Hippocampal formation (tissue), 2 donors: ENCODE measurements around the gene GLIPR1L1.
A peak's percentile ranks its signal among the peaks of the same experiment; 100 is the strongest.
"Not testable (repeated sequence)": the region's sequence is repeated elsewhere in the genome, so short reads cannot be mapped to it uniquely, and the experiment has no call there.

Source experiments
- DNase-seq, 2 donors: peaks; one replicate each; lab custom pipeline; 2025; lab: John Stamatoyannopoulos, UW

The GLIPR1L1 gene

GRCh38 chr12:75334384-75335030, at the start of gene GLIPR1L1:
TSS of gene GLIPR1L1 (plus strand) at chr12:75334670. CDS start at chr12:75334729, 59 bp downstream.
- DNase-seq = peak; percentile 82 to 88

GRCh38 chr12:75288860-75289259, 45.6 kb upstream of the GLIPR1L1 start:
- DNase-seq = no peak

GRCh38 chr12:75289753-75290152, 44.7 kb upstream of the GLIPR1L1 start:
- DNase-seq = no peak

GRCh38 chr12:75291014-75291413, 43.5 kb upstream of the GLIPR1L1 start:
- no peak for DNase-seq

GRCh38 chr12:75294336-75294735, 40.1 kb upstream of the GLIPR1L1 start:
- no peak for DNase-seq

- no peak for DNase-seq
Observed at GRCh38 chr12:75294797-75295196, 39.7 kb upstream of the GLIPR1L1 start.

GRCh38 chr12:75302225-75302624, 32.2 kb upstream of the GLIPR1L1 start:
- no peak for DNase-seq

- DNase-seq = peak in 1 of 2 donors; percentile 12
Observed at GRCh38 chr12:75302781-75303180, 31.7 kb upstream of the GLIPR1L1 start.

- no peak for DNase-seq
Observed at GRCh38 chr12:75305412-75306332, 28.8 kb upstream of the GLIPR1L1 start.

GRCh38 chr12:75308279-75308678, 26.2 kb upstream of the GLIPR1L1 start:
- no peak for DNase-seq

GRCh38 chr12:75311369-75311768, 23.1 kb upstream of the GLIPR1L1 start:
- no peak for DNase-seq

GRCh38 chr12:75315518-75315917, 19.0 kb upstream of the GLIPR1L1 start:
- no peak for DNase-seq

GRCh38 chr12:75317784-75318183, 16.7 kb upstream of the GLIPR1L1 start:
- no peak for DNase-seq

- no peak for DNase-seq
Observed at GRCh38 chr12:75322464-75322863, 12.0 kb upstream of the GLIPR1L1 start.

- no peak for DNase-seq
Observed at GRCh38 chr12:75323663-75324062, 10.8 kb upstream of the GLIPR1L1 start.

GRCh38 chr12:75327642-75328041, 6.8 kb upstream of the GLIPR1L1 start:
- DNase-seq = no peak

GRCh38 chr12:75329918-75330826, 4.3 kb upstream of the GLIPR1L1 start, which contains the start of gene CAPS2:
TSS of gene CAPS2 (minus strand) at chr12:75330324. CDS start at chr12:75326498, 3,826 bp downstream.
- DNase-seq = peak; percentile 64 to 83

GRCh38 chr12:75337905-75338304, 3.4 kb downstream of the GLIPR1L1 start:
- DNase-seq = no peak

- DNase-seq = no peak
Observed at GRCh38 chr12:75341873-75342272, 7.4 kb downstream of the GLIPR1L1 start.

GRCh38 chr12:75345531-75345930, 11.1 kb downstream of the GLIPR1L1 start:
- no peak for DNase-seq

- DNase-seq = not testable (repeated sequence)
Observed at GRCh38 chr12:75346215-75346614, 11.7 kb downstream of the GLIPR1L1 start.

GRCh38 chr12:75349946-75350345, 15.5 kb downstream of the GLIPR1L1 start:
- DNase-seq = no peak
